GM12892 (cell line): ENCODE data around the gene PRTG. TPM values are rescaled to one million over a fixed set of nuclear protein-coding genes. Genes with fewer than 3 reads are reported as not detected.
A peak's percentile ranks its signal among the peaks of the same experiment; 100 is the strongest.
"Not testable (repeated sequence)": the region's sequence is repeated elsewhere in the genome, so short reads cannot be mapped to it uniquely, and the experiment has no call there.

Experiments
- DNase-seq: peaks from one replicate; pipeline ENCODE4 v3.0.0; 2011; ENCODE audit not compliant: insufficient read length
- FAIRE-seq: peaks from 2 replicates; lab custom pipeline; 2011; peaks lifted over from hg19 to GRCh38; lab: Jason Lieb, UNC
- POLR2A ChIP-seq: IDR thresholded peaks from 2 replicates; pipeline ENCODE4 v1.6.1; 2011; ENCODE audit warnings: low read depth, low read length, control low read depth
- POLR2AphosphoS5 ChIP-seq: IDR thresholded peaks from 2 replicates; pipeline ENCODE4 v1.6.1; 2011; ENCODE audit warnings: low read depth, low read length, control low read depth
- TAF1 ChIP-seq: IDR thresholded peaks from 2 replicates; pipeline ENCODE4 v1.6.1; 2011; ENCODE audit warnings: low read depth, mild to moderate bottlenecking, control low read depth, low read length, borderline replicate concordance
- polyA plus RNA-seq: library from polyadenylated mRNA; unstranded; fragments of >200 nt; gene quantifications from one replicate; pipeline ENCODE4 v1.2.1, GENCODE V29; 2012; ENCODE audit warnings: missing spikeins, inconsistent platforms; ENCODE audit not compliant: missing spikeins

Gene PRTG, protein sequence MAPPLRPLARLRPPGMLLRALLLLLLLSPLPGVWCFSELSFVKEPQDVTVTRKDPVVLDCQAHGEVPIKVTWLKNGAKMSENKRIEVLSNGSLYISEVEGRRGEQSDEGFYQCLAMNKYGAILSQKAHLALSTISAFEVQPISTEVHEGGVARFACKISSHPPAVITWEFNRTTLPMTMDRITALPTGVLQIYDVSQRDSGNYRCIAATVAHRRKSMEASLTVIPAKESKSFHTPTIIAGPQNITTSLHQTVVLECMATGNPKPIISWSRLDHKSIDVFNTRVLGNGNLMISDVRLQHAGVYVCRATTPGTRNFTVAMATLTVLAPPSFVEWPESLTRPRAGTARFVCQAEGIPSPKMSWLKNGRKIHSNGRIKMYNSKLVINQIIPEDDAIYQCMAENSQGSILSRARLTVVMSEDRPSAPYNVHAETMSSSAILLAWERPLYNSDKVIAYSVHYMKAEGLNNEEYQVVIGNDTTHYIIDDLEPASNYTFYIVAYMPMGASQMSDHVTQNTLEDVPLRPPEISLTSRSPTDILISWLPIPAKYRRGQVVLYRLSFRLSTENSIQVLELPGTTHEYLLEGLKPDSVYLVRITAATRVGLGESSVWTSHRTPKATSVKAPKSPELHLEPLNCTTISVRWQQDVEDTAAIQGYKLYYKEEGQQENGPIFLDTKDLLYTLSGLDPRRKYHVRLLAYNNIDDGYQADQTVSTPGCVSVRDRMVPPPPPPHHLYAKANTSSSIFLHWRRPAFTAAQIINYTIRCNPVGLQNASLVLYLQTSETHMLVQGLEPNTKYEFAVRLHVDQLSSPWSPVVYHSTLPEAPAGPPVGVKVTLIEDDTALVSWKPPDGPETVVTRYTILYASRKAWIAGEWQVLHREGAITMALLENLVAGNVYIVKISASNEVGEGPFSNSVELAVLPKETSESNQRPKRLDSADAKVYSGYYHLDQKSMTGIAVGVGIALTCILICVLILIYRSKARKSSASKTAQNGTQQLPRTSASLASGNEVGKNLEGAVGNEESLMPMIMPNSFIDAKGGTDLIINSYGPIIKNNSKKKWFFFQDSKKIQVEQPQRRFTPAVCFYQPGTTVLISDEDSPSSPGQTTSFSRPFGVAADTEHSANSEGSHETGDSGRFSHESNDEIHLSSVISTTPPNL
- polyA plus RNA-seq, result not detected

DNA sequence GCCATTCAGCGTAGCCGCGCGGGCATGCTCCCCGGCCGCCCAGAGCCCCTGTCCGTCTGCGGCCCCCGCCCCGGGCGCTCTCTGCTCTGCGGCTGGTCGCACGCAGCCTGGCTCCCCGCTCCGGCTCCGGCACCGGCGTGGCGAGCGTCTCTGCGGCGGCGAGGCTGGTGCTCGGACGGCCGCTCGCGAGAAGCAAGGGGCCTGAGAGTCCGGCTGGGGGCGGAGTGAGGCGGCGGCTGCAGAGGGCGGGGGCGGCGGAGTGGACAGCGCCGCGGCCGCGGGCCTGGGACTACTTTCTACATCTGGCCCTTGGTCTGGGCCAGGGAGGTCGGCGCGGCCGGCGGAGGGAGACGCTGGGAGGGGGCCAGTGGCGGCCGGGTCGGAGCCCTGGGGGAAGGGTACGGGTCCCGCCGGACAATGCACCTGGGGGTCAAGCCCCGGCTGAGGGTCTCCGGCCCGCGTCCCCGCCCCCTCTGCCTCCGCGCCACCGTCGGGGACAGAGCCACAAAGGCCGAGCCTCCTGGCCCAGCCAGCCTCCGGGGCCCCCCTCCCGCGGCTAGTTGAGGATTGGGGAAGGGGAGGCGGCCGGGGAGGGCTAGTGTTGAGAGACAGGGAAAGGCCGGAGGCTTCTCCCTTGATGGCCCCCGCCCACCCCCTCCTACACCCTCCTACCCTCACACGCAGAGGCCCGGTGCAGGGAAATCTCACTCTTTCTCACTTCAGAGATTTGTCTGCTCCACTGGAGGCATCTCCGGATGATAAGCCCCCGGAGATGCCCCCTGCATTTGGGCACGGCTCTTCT, at the start of gene PRTG:
Gene PRTG, minus strand, starts transcription at position 226 of the 802 bp plus-strand sequence. Its CDS starts 221 bp downstream, at position 5.
- TF ChIP-seq POLR2AphosphoS5, result no peak
- no peak for TF ChIP-seq TAF1
- TF ChIP-seq POLR2A, result no peak
- FAIRE-seq (no peak), DNase-seq (peak; percentile 28)

- TF ChIP-seq POLR2AphosphoS5 (no peak), TAF1 (no peak), POLR2A (no peak)
- FAIRE-seq (no peak), DNase-seq (no peak)
These were observed 48.8 kb upstream of the PRTG start for GRCh38 chr15:55791551-55792400.

- peak; percentile 17 for DNase-seq
- no peak for FAIRE-seq
- TF ChIP-seq POLR2AphosphoS5 (no peak), TAF1 (no peak), POLR2A (no peak)
These were observed 46.2 kb upstream of the PRTG start for GRCh38 chr15:55789066-55789660.

- no peak for TF ChIP-seq POLR2AphosphoS5
These were observed 43.4 kb upstream of the PRTG start for GRCh38 chr15:55786341-55786740.

DNA sequence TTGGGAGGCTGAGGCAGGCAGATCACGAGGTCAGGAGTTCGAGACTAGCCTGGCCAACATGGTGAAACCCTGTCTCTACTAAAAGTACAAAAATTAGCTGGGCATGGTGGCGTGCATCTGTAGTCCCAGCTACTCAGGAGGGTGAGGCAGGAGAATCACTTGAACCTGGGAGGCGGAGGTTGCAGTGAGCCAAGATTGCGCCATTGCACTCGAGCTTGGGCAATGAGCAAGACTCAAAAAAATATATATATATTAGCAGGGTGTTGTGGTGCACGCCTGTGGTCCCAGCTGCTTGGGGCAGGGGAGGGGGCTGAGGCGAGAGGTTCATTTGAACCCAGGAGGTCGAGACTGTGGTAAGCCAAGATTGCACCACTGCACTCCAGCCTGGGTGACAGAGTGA, 42.6 kb upstream of the PRTG start:
- DNase-seq, FAIRE-seq: not testable (repeated sequence)

More at GRCh38 chr15:55786341-55786740, 43.4 kb upstream of the PRTG start:
- FAIRE-seq (no peak), DNase-seq (no peak)

DNA sequence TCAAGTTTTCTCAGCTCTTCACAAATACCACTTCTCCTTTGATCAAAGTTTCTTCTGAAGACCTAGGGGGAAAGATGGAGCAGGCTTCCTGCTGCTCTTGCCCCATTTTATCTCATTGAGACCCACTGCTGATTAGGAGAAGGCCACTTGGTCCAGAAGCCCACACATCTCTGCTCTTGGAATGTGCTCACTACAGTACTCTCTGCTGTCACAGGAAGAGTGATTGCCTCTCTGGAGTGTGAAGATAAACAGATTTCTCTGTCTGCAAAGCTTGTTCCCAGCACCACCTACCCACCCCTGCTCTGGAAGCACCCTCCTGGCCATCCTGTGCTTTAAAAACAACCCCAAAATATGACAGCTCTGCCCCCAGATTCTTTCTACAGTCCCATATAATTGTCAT, 41.3 kb upstream of the PRTG start:
- DNase-seq (no peak), FAIRE-seq (no peak)
- TF ChIP-seq POLR2AphosphoS5 (no peak), POLR2A (no peak), TAF1 (no peak)

DNA sequence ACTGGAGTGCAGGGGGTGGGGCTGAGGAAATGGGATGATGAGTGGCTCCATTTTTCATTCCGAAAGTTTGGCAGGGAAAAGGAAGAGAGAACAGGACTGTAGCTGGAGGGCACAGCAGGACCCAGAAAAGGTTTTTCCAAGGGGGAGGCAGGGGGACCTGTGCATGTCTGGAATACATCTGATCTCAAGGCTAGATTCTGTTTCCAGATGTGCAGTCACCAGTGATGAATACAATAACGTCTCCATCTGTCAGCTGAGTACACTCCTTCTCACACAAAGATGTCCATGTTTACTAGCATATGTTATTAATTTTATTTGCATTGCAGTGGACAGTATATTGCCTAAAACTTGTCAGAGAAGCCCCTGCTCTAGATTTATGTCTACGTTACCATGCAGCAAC, 39.9 kb upstream of the PRTG start:
- no peak for FAIRE-seq
- no peak for DNase-seq
- TF ChIP-seq POLR2AphosphoS5, result no peak
- no peak for TF ChIP-seq TAF1
- TF ChIP-seq POLR2A, result no peak

DNA sequence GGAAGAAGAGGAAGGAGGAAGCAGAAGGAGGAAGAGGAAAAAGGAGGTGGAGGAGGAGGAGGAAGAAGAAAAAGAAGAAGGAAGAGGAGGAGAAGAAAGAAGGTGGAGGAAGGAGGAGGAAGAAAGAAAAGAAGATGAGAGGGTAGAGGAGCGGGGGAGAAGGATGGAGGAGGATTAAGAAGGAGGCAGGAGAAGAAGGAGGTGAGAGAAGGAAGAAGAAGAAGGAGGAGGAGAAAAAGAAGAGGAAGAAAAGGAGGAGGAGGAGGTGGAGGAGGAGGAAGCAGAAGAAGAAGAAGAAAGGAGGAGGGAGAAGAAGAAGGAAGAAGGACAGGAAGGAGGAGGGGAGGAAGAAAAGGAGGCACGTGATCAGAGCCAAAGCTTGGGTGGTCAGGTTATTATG, 37.3 kb upstream of the PRTG start:
- TF ChIP-seq POLR2A (no peak), TAF1 (no peak)
- no peak for FAIRE-seq
- DNase-seq, result no peak

- TF ChIP-seq POLR2A (no peak), TAF1 (no peak), POLR2AphosphoS5 (no peak)
- FAIRE-seq, result no peak
- DNase-seq, result no peak
These were observed 36.0 kb upstream of the PRTG start for GRCh38 chr15:55778932-55779331.

DNA sequence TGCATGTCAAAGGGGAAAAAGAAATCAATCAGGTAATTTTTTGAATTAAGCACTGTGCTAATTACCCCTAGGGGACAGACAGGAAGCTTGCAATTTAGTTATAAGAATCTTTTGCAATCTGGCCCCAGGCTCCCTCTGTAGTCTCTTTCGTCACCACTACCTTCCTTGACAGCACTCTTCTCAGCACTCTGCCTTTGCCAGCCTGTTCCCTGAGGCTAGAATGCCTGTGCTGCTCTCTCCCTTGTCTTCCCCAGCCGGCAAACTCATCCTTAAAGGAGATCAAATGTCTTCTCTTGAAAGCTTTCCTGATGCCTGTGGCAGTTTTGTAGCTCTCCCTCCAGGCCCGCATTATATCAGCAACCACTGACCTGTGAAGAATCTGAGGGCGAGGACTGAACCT, 32.4 kb upstream of the PRTG start:
- no peak for FAIRE-seq
- TF ChIP-seq POLR2A (no peak), TAF1 (no peak), POLR2AphosphoS5 (no peak)
- DNase-seq, result no peak
